ENCODE measurements around the gene PCGF3.
"Not testable (repeated sequence)": the region's sequence is repeated elsewhere in the genome, so short reads cannot be mapped to it uniquely, and the experiment has no call there.

PCGF3 gene

DNA sequence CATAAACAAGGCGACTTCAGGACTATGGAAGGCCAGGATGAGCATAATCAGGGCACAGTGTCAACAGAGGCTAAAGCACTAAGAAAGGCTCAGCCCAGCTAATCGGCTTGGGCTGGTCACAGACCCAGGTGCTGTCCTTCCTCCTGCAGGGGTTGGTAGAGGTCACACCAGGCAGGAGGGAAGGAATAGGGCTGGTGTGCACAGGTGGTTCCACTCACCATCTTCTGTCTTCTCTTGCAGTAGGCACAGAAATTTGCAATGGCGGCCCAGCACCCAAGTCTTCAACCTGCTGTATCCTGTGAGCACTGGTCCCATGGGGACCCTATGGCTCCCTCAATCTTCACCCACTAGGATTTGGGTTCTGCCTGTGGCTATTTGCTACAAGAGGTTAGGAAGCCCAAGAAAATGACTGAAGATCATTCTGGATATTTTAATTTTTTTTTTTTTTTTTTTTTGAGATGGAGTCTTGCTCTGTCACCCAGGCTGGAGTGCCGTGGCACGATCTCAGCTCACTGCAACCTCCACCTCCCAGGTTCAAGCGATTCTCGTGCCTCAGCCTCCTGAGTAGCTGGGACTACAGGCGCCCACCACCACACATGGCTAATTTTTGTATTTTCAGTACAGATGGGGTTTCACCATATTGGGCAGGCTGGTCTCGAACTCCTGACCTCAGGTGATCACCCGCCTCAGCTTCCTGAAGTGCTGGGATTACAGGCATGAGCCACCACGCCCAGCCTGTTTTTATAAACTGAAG lies 35.6 kb upstream of the PCGF3 start:
- not testable (repeated sequence) for DNase-seq

DNA sequence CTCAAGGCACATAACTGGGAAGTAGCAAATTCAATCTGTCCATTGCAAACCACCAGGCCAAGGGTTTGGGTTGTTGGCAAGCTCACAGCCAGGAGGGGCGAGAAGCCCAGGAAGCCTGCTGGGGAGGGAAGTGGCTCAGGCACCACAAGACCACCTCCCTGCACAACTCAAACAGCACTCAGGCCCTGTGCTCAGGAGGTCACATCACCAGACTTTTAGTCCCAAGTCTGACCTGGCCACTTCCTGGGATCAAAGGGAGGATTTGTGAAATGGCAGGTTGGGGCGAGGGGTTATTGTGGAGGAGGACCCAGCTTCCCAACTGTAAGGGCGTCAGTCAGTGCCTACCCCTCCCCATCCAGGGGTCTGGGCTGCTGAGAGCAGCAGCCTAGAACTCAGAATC lies 33.9 kb upstream of the PCGF3 start:
- DNase-seq: no peak

DNA sequence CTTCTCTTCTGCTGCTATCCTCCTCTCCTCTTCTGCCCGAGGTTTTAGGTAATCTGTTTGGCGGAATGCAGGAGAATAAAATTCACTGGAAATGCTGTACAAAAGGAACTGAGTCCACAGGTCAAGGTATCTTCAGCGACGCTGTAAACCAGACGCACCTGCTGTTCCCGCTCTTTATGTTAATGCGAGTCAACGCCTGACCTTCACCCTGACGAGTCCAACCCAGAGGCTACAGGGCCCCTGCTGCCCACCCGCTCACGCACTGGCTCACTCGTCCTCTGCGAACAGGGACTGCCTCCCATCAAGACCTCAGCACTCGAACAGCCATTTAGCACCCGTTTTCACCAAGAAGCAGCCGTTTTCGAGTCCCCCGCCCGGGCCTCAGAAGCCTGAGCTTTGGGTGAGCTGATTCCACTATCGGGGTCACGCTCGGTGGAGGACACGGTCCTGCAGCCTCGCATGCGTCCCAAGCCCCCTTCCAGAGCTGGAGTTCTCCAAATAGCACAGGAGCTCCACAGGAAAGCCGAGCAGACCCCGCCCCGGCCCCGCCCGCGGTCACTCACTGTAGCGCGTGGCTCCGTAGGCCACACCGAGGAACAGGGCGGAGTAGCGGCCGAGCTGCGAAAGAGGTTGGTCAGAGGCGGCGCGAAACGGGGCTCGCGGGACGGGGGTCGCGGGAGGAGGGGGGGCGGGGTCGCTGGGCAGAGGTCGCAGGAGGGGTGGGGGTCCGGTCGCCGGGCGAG lies 32.1 kb upstream of the PCGF3 start:
- DNase-seq: no peak

DNA sequence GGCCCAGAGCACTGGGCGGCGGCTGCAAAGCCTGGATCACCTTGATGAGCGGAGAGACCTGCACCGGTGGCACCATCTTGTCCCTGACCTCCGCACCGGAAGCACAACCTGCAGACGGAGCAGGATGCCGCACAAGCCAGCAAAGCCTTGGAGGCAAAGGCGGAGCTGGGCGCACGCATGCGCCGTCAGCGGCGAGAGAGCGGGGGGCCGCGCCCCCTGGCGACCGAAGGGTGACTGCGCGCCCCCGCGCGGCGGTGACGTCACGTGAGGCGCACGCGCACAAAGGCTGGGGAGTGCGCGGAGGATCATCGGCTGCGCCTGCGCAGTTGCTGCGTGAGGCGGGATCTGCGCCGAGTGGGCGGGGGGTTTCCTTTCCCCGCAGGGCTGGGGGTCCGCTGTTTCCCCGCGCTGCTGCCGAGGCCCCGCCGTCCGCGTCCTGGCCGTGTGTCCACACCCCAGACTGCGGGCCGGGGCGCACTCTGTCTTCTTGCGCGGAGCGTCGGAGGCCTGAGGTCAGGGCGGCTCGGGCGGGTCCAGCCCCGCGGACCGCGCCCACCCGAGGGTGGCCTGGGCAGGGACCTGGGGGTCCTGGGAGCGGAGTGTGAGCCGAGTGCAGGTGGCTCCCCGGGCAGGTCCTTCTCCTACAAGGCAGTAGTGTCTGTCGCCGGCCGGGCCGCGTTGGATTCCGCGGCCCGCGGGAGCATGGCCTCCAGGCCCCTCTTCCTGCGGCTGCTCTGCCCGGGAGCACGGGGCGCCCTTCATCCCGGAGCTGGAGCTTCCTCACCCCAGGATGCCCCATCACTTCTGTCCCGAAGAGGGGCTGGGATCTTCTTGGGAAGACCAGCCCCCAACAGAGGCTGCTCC lies 31.2 kb upstream of the PCGF3 start, which contains the start of the genes ATP5ME and MYL5:
Gene ATP5ME (minus strand): TSS at position 105 of the 864 bp plus-strand sequence. CDS start 29 bp downstream, at position 76.
Gene MYL5 (plus strand): TSS at position 371 of the 864 bp plus-strand sequence. CDS start 3,485 bp downstream, outside the sequence.
- DNase-seq: peak; percentile 79

DNA sequence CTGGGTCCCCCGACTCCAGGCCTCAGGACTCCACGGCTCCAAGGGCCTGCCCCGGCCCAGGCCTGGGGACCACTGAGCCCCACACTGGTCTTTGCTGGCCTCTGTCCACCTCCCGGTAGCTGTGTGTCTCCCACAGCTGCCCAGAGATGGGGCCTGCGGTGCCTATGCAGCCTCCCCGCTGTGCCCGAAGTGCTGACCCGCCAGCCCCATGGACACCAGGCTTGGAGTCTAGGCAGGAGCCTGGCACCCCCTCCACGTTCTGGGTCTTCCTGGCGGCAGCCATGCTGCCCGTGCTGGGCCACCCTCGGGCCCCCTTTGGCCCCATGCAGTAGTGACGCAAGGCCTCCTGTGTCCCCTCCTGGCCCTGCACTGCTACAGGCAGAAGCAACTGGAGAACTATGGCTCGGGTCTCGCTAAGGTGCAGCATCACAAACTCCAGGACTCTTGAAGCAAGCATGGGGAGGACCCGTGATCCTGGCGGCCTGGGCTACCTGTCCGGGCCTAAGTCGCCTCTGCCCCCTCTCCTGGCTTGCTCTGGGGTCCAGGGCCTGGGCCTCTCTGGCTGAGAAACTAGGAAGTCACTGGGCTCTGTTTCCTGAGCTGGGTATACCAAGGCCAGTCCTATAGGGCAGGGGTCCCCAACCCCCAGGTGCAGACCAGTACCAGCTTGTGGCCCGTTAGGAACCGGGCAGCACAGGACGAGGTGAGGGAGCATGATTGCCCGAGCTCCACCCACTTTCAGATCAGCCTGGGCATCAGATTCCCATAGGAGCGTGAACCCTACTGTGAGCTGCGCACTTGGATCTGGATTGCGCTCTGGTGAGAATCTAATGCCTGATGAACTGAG lies 30.4 kb upstream of the PCGF3 start:
- DNase-seq: no peak

DNA sequence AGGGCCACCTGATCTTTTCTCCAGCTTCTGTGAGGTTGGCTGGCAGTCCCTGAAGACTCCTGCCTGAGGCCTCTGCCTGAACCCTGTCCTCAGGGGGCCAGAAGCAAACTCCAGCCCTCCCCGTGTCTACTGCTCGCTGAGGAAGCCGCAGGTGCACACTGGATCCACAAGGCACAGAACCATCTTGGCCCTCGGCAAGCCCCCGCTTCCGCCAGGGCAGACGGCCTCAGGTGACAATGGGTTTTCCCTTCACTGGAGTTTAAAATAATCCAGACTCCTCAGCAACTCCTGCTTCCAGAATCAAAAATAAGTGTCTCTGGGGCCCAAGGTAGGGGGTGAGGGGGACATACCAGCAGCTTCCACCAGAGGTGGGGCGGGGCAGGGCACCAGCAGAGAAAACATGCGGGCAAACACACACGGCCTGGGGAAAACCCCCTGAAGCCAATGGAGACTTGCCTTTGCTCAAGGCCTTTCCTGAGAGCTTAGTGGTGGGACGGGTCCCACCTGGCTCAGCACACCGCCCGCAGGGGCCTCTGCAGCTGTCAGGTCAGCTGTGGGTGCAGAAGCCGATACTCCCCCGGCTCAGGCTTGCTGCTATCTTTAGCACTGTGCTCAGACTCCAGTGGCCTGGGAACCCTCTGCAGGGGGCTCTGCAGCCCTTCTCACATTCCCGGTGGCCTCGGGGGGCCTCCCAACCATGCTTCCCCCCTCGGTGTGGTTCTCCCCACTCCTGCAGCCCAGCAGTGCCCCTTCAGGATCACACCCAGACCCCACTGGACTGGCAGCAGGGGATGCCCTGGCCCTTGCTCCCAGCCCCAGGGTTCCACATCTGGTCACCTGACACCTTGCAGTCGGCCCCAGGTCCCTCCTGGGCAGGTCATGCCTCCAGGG lies 29.4 kb upstream of the PCGF3 start:
- DNase-seq: no peak

DNA sequence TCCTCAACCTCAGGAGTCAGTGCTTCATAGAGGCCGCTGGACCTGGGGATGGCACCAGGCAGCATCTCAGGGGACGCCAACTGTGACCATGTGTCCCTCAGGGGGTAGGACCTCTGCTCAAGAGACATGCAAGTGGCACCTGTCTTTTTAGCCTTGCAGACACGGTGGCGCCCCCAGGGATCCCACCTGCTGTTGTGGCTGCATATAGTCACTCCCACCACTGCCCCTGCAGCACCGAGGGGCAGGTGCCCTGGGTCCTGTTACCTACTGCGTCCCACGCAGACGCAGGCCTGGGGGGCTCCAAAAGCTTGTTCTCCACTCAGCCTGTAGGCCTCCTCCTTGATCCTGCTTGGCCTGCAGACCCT lies 28.8 kb upstream of the PCGF3 start:
- no peak for DNase-seq

DNA sequence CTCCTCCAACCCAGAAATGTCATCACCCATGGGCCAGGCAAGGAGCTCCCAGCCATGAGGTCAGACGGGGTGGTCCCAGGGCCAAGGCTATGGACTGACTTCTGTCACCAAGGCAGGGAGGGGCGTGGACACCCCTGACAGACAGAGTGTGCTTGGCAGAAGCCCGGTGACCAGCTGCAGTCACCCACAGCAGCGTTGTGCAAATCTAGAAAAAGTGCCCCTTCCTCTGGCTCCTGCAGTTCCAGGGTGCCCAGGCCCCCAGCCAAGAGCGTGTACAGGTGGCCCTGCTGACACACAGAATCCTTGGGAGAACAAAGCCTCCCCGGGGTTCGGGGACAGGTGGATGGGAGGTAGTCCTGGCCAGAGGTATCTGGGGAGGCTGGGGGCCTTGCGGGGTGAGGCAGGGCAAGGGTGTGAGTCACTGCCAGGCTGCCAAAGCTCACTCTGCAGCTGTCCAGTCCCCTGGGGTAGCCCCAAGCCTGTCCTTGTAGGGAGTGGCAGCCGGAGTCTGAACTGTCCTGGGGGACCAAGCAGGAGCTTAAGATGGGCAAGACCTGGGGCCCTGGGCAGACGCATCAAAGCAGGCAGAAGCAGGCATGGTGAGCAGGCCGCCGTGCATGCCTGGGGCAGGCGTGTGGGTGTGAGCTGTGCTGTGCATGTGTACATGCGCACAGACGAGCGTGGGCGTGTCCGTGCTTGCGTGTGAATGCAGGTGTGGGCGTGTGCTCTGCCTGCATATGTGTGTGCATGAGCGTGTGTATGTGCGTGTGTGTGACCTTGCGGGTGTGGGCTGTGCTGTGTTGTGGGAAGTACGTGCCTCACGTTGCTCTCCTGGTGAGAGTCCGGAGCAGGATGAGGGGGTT lies 28.0 kb upstream of the PCGF3 start:
- no peak for DNase-seq

DNA sequence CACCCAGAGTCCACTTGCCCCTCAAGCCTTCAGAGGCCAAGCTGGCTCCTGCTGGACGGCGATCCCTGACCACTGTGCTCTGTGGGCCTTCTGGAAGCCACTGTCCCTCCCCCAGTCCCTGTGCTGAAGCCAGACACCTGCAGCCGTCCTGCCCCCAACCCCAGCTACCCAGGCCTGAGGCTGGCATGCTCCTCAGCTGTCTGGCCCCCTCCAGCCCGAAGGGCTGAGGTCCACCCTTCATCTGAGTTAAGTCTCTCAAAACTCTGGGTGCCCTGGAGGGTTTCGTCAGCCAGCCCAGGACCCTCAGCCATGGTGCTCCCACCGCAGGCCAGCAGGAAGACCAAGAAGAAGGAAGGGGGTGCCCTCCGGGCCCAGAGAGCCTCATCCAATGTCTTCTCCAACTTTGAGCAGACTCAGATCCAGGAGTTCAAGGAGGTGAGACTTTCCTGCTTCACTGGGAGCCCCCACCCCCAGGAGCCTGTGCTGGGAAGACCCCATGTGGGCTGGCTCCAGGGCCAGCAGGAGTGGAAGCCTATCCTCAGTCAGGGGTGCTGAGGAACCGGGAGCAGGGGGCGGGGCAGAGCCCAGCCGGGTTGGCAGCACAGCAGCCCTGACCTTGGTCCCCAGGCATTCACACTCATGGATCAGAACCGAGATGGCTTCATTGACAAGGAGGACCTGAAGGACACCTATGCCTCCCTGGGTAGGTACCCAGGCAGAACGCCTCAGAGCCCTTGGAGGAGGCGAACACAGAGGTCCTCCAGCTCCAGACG lies 27.1 kb upstream of the PCGF3 start:
- DNase-seq: no peak

DNA sequence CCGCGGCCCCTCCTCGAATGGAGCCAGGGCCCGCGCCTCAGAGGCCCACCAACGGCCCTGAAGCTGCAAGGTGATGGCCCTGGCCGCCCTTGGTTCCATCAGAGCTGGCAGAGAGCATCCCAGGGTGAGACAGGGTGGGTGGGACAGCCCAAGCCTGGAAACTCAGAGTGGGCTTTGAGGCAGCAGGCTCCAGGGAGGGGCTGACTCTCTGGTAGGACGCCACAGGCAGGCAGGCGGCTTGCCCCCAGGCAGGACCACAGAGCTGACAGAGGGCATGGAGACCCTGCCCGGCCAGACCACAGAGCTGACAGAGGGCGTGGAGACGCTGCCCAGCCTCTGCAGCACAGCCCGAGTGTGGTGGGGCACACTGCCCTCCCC lies 26.5 kb upstream of the PCGF3 start:
- no peak for DNase-seq

DNA sequence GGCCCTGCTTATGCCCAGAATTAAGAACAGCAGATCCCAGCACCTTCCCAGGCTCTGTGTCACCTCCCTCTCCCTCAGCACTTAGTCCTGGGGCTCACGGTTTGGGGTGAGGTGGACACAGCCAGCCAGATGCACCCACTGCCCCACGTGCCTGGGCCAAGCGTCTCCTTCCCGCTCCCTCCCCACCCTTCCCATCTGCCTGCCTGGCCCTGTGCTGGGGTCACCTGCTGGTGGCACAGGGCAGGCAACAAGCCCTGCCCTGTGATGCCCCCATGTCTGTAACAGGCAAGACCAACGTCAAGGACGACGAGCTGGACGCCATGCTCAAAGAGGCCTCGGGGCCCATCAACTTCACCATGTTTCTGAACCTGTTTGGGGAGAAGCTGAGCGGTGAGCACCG lies 26.0 kb upstream of the PCGF3 start:
- no peak for DNase-seq

DNA sequence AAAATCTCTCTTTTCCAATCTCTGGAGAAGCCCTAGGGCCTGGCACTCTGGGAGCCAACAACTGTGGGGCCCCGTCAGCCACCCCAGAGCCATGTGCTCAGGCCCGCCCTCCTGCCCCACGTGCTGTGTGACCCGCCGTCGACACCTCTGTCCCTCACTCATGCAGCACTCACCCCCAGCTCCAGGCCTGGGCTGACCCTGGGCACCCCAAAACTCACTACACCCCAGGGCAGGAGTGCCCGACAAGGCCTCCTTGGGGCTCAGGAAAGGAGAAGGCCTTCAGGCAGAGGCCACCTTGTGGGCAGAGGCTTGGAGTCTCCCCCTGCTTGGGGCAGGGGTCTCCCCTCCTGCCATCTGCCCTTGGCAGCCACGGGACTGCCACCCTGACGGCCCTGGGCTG lies 25.5 kb upstream of the PCGF3 start:
- DNase-seq: no peak

DNA sequence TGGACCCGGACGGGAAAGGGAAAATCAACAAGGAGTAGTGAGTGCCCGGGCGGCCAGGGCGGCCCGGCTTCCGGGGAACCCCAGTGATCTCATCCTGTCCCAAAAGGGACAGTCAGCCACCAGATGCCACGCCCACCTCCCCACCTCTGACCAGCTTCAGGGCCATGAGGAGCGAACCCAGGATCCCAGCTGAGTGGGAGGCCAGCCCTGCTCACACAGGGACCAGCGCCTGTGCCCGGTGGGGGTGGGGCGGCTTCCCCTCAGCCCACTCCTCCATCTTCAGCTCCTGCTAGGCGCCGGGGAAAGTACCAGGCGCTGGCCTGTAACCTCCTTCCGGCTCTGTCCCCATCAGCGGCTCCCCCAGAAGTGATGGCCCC lies 25.1 kb upstream of the PCGF3 start:
- no peak for DNase-seq

DNA sequence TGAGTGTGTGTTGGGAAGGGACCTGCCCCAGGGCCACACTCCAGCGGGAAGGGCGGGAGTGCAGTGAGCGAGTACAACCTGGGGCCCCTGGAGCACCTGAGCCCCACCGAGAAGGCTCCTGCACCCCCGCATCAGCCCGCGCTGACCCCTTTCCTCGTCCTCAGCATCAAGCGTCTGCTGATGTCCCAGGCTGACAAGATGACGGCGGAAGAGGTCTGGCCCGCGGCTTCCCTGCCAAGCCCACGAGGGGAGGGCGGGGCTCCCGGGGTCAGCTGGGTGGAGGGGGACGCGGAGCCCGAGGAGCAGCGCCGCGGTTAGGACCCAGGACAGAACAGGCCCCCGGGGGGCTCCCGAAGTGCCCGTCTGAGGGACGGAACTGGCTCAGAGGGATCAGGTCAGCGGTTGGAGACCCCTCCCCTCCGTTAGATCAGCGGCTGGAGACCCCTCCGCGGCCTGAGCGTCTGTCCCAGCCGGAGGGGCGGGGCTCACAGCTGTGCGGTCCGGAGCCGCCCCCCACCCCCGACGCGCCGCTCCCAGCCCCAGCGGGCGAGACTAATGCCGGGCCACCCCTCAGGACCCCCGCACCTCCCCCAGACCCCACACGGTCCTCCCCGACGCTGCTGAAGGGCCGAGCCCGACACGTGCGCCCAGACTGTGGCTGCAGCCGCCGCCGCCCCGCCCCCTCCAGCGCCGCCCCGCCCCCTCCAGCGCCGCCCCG lies 24.5 kb upstream of the PCGF3 start:
- no peak for DNase-seq

DNA sequence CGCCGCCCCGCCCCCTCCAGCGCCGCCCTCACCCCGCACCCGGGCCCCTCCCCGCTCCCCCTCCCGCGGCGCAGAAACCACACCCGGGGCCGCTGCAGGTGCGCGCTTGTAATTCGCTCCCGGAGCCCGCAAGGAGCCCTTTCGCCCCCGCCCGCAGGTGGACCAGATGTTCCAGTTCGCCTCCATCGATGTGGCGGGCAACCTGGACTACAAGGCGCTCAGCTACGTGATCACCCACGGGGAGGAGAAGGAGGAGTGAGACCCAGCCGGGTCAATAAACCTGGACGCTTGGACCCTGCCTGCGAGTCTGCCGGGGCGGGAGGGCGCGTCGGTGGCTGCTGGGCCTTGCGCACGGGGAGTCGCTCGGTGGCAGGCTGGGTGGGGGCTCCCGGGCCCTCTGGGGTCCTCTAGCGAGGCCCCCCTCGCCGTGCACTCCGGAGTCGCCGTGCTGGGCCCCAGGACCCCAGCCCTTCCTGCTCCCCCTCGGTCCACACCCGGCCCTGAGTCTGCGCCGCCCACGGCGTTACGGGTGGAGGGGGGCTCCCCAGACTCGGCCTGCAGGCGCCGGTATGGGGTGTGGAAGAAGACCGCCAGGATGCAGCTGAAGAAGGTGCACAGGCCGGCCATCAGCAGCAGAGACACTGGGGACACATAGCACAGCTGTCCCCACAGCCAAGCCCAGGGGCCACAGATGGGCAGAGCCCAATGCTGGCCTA lies 23.7 kb upstream of the PCGF3 start:
- DNase-seq: no peak

DNA sequence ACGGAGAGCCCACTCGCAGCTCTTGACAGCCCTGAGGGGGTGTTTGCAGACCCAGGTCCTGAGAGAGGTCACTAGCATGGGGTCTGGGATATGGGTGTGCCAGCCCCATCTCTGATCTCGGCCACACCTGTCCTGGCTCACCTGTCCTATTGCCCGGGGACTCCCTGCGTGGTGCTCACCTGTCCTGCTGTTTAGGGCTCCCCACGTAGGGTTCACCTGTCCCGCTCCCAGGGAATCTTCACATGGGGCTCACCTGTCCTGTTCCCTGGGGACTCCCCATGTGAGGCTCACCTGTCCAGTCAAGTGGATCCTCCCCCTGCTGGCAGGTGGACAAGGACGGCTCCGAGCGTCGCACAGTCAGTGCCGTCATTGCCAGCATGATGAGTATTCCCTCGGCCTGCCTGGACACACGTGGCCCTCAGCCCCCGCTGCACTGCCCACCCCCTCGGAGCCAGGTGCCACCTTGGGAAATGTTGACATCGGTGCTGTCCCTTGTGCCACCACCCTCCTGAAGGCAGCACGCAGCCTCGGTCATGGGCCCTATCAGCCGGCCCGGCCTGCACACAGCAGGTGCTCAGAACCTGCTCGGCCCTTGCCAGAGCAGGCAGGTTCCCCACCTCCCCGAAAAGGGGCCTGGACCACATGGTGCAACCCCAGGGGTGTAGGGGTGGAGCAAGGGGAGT lies 23.0 kb upstream of the PCGF3 start:
- no peak for DNase-seq

DNA sequence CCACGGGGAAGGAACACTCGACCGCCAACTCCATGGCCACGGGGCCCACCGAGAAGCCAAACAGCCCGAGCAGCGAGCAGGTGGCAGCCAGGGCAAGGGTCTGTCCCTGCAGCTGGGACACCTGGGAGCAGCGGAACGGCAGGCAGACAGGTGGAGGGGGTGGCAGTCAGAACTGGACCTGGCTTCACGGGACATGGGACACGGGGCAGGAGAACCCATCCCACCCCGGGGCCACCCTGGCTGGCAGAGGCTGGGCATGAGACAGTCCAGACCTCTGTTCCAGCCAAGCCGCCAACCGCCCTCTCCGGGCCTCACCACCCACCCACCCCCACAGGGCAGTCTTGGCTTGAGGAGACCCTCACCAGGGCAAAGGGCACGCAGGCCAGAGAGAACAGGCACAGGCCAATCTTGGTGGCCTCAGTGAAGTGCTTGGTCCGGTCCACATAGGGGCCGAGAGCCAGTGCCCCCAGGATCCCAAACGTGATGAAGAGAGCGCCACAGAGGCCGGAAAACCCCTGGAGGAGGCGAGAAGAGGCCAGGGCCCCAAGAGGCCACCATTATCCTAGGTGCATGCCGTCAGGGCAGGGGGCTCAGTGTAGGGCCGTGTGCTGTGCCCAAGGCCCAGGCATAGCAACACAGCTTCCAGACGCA lies 22.3 kb upstream of the PCGF3 start:
- DNase-seq: no peak

All from NCI-H1694 (cell line).